Activated CD4-positive, alpha-beta T cell treated with anti-CD3 and anti-CD28 coated beads, Interleukin-2, amount 50 U/mL, for 48 hours (primary cell): ENCODE data around the gene TFF1.

Experiments
- DNase-seq, 2 experiments: peaks; one replicate each; pipeline ENCODE4 v3.0.0-alpha.2; 2020

TFF1 gene

GRCh38 chr21:42379426-42380215, 13.3 kb upstream of the TFF1 start:
- no peak for DNase-seq

GRCh38 chr21:42378418-42378817, 12.1 kb upstream of the TFF1 start:
- DNase-seq = no peak

DNA sequence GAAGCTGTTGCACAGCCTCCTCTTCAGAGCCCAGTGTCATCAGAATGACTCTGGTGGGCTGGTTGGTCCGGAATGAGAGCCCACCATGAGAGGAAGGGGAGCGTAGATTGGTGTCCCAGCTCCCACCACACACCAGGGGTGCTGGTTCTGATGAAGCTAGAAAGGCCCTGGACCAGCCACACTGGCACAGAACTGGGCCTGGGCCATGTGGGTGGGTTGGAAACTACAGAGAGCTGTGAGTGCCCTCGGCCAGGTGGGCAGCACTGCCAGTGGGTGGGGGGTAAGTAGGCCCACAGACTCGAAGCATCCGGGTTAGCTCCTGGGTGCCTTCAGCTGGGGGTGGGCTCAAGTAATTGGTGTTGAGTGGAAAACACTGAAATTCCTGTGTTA, 11.6 kb upstream of the TFF1 start:
- DNase-seq = no peak

GRCh38 chr21:42377211-42377950, 11.0 kb upstream of the TFF1 start:
- no peak for DNase-seq

GRCh38 chr21:42376338-42376982, 10.1 kb upstream of the TFF1 start:
- DNase-seq = no peak

GRCh38 chr21:42375966-42376337, 9.6 kb upstream of the TFF1 start:
- DNase-seq = no peak

- DNase-seq = no peak
These were observed 9.2 kb upstream of the TFF1 start for GRCh38 chr21:42375506-42375905.

- no peak for DNase-seq
These were observed 8.6 kb upstream of the TFF1 start for GRCh38 chr21:42374864-42375499.

DNA sequence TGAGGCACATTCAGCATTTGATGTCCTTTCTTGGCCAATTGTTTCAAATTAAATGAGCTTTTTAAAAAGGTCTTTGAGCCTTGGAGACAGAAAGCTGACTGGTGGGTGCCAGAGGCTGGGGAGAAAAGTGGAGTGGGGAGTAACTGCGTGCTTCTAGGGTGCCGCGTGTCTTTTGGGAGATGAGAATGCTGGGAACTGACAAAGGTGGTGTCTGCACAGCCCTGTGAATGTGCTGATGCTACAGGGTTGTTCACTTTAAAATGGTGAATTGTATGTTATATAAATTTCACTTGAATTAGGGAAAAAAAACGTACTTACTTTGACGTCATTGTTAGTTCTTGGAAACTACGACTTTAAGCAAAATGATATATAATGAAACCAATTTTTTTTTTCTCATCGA, 8.1 kb upstream of the TFF1 start:
- no peak for DNase-seq

- DNase-seq = no peak
These were observed 7.6 kb upstream of the TFF1 start for GRCh38 chr21:42373908-42374455.

- peak; percentile 55 to 59 for DNase-seq
These were observed 7.0 kb upstream of the TFF1 start for GRCh38 chr21:42373196-42373907.

GRCh38 chr21:42370894-42371654, 4.7 kb upstream of the TFF1 start:
- DNase-seq = no peak

DNA sequence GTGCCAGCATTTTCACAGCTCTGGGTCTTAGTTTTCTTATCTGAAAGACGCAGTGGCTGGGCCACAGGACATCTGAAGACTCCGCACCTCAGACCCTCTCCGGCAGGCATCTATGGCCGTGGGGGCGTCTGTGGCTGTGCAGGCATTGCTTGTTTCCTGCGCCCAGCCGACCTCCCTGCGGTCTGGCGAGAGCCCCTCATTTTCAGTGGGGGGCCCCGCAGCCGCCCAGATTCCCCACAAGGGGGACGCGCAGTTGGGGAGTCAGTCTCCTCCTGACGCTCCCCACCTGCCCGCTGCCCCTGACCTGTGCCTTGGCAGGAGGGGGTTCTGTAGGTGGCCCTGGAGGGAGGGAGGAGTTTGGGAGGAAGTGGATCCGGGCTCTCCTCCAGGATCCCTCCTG, 3.5 kb upstream of the TFF1 start:
- DNase-seq = no peak

DNA sequence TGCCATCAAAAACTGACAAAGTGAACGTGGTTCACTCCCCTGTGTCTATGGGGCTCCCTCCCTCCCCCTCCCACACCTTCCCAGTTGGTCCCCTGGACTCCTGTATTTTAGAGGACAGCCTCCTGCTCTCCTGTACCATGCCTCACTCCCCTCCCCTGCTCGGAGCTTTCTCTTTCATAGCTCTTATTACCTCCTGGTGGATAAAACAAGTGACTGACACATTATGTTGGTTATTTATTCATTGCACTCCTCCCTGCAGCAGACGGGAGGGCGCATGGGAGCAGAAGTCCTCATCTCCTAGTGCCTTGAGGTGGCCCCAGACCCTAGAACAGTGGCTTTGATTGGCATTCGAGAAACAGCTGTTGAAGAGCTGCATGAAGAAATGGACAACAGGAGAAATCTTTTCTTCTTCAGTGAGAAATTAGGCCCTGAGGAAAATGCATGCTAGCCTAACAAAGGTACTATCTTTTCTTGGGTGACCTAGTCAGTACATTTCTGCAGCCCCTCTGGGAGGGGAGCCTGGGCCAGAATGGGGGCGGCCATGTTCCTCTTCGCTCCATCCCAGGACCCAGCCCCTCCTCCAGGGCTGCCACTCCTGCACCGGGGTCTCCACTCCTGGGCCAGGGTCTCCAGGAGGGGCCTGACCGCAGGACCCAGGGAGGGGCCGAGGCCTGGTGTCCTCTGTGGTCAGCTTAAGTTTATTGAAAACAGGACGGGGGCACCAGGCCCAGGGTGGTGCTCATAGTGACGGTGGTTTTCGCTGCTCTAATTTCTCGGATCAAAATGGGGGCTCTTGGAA, 1.2 kb upstream of the TFF1 start:
- DNase-seq = no peak

DNA sequence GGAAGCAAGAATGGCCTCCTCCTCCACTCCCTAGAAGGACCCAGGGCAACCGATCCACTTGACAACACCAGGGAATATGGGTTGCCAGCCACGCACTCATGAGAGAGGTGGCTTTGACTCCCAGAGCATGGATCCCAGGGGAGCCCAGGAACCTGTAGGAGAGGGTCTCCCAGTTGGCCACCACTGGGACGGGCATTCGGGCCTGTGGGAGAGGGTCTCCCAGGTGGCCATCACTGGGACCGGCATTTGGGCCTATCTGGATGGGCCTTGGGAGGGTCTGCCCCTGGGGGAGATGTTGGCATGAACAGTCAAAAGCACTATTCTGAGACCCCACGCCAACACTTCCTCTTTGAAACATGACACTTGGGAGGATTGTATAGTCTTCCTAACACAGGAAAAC, 565 bp downstream of the TFF1 start:
- DNase-seq = no peak

GRCh38 chr21:42364304-42364865, 1.9 kb downstream of the TFF1 start:
- DNase-seq = no peak

DNA sequence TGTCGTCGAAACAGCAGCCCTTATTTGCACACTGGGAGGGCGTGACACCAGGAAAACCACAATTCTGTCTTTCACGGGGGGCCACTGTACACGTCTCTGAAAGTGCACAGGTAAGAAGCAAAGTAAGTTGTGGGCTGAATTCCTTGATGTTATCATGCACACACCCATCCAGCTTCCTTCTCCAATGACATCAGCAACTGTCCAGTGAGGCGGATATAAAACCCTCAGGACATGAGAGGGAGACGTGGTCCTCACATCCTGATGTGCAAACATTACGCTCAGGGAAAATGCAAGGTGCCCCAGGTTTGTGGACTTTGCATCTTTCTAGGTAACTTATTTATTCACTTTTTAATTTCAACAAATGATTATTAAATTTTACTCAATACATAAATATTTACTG, 3.0 kb downstream of the TFF1 start:
- DNase-seq = no peak

GRCh38 chr21:42362700-42363099, 3.6 kb downstream of the TFF1 start:
- DNase-seq = no peak

DNA sequence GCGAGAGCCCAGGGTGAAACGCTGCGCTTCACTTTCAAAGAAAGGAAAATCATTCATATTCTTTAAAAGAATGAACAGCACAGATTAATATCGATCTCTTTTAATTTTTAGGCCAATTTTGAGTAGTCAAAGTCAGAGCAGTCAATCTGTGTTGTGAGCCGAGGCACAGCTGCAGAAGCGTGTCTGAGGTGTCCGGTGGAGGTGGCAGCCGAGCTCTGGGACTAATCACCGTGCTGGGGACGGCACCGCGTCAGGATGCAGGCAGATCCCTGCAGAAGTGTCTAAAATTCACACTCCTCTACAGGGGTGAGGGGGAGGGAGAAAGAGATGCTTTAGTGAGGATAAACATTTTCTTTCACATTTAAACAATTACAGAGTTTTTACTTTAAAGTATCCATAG, 4.1 kb downstream of the TFF1 start:
- no peak for DNase-seq

- no peak for DNase-seq
These were observed 5.0 kb downstream of the TFF1 start for GRCh38 chr21:42361286-42361685.

DNA sequence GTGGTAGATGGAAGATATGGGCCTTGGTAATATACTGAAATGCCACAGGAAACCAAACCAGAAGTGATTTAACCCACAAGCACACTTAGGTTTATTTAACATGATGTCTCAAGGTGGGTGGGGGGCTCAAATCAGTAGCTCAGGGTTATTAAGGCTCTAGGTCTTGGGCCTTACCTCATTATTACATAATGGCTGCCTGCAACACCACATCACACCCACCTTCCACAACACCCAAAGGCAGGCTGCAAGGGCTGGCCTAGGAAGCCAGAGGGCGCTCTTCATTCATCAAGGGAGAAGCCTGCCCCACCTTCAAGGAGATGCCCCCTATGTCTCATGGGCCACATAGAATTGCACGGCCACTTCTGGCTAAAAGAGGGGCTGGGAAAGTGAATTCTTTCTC, 6.0 kb downstream of the TFF1 start:
- peak; percentile 26 to 49 for DNase-seq
